SK-N-SH (cell line): ENCODE measurements around the gene TULP4. TPM values are rescaled to one million over a fixed set of nuclear protein-coding genes. Genes with fewer than 3 reads are reported as not detected.

Experiments used
- CTCF ChIA-PET: fragments of 300-600, 350-600 bp; formaldehyde crosslinking; extraction: SDS; loops from one replicate; lab custom pipeline; 2021; lab: Yijun Ruan, JAX
- POLR2A ChIA-PET: fragments of 350-600 bp; sonication (Branson Sonifier 250); formaldehyde crosslinking; extraction: SDS; loops from one replicate; lab custom pipeline; 2020; ENCODE audit warnings: antibody characterized with exemption, inconsistent platforms; lab: Yijun Ruan, JAX
- DNase-seq: peaks from one replicate; pipeline ENCODE4 v3.0.0; 2012
- H2AFZ ChIP-seq: fragments of 200-600 bp; sonication (generic); 2 replicates; pipeline ENCODE4 v1.8.1; 2016; ENCODE audit warnings: antibody characterized with exemption, mild to moderate bottlenecking, low read depth
- H3F3A ChIP-seq: fragments of 200-600 bp; sonication (generic); replicated peaks from 2 replicates; pipeline ENCODE3; 2016; ENCODE audit warnings: antibody characterized with exemption, mild to moderate bottlenecking; ENCODE audit not compliant: insufficient read depth
- H3K27ac ChIP-seq, 2 experiments: fragments of 200-500 bp in 1 of 2; fragments of 200-600 bp in 1 of 2; sonication (Bioruptor generic) in 1 of 2; sonication (generic), shearing (Covaris generic) in 1 of 2; 2 replicates each; pipeline versions ENCODE4 v1.5.1 to v1.6.1; 2014 to 2016; ENCODE audit warnings: low read depth in 2 of 2, inconsistent platforms in 1 of 2, low read length in 1 of 2, mild to moderate bottlenecking in 1 of 2, mixed read lengths in 1 of 2
- H3K27me3 ChIP-seq: fragments of 200-600 bp; sonication (generic), shearing (Covaris generic); 2 replicates; pipeline ENCODE4 v1.6.1; 2016; ENCODE audit warnings: mixed run types; ENCODE audit not compliant: insufficient read depth
- H3K36me3 ChIP-seq, 2 experiments: fragments of 200-500 bp in 1 of 2; fragments of 200-600 bp in 1 of 2; sonication (Bioruptor generic) in 1 of 2; sonication (generic) in 1 of 2; replicated peaks in 1 of 2; 2 replicates each; pipeline versions ENCODE3 to v1.5.1; 2014 to 2016; ENCODE audit warnings: low read length in 1 of 2, mild to moderate bottlenecking in 1 of 2; ENCODE audit not compliant: insufficient read depth in 2 of 2, control insufficient read depth in 1 of 2
- H3K4me1 ChIP-seq, 2 experiments: fragments of 200-500 bp in 1 of 2; fragments of 200-600 bp in 1 of 2; sonication (Bioruptor generic) in 1 of 2; sonication (generic), shearing (Covaris generic) in 1 of 2; 2 replicates each; pipeline versions ENCODE4 v1.5.1 to v1.6.1; 2014 to 2016; ENCODE audit warnings: low read depth in 1 of 2, low read length in 1 of 2, mixed run types in 1 of 2; ENCODE audit not compliant: insufficient read depth in 2 of 2, control insufficient read depth in 1 of 2
- H3K4me2 ChIP-seq: fragments of 200-600 bp; sonication (generic), shearing (Covaris generic); 2 replicates; pipeline ENCODE4 v1.6.1; 2017; ENCODE audit warnings: mixed run types
- H3K4me3 ChIP-seq, 2 experiments: fragments of 200-500 bp in 1 of 2; fragments of 200-600 bp in 1 of 2; sonication (Bioruptor generic) in 1 of 2; sonication (generic), shearing (Covaris generic) in 1 of 2; 2 replicates each; pipeline versions ENCODE4 v1.5.1 to v1.8.1; 2014 to 2016; ENCODE audit warnings: low read depth in 2 of 2, inconsistent platforms in 1 of 2, low read length in 1 of 2, mild to moderate bottlenecking in 1 of 2, mixed read lengths in 1 of 2, moderate library complexity in 1 of 2
- H3K79me2 ChIP-seq: fragments of 200-600 bp; sonication (generic); 2 replicates; pipeline ENCODE4 v1.8.1; 2017; ENCODE audit warnings: mild to moderate bottlenecking; ENCODE audit not compliant: insufficient read depth
- H3K9ac ChIP-seq: fragments of 200-600 bp; sonication (generic); 2 replicates; pipeline ENCODE4 v1.6.1; 2017; ENCODE audit warnings: mixed run types
- H3K9me2 ChIP-seq: fragments of 200-600 bp; sonication (generic); 2 replicates; pipeline ENCODE4 v1.6.1; 2017; ENCODE audit warnings: mixed run types
- H3K9me3 ChIP-seq: fragments of 200-600 bp; sonication (generic); 2 replicates; pipeline ENCODE4 v1.6.1; 2017; ENCODE audit warnings: mixed run types, mild to moderate bottlenecking, moderate library complexity
- H4K20me1 ChIP-seq: fragments of 200-600 bp; sonication (generic); 2 replicates; pipeline ENCODE4 v1.6.1; 2017; ENCODE audit warnings: mild to moderate bottlenecking, mixed run types; ENCODE audit not compliant: insufficient read depth
- EP300 ChIP-seq, 2 experiments: IDR thresholded peaks; 2 replicates each; pipeline versions ENCODE4 v1.4.0 to v1.6.1; 2012; ENCODE audit warnings: borderline replicate concordance in 1 of 2, low read depth in 1 of 2, low read length in 1 of 2
- FOSL2 ChIP-seq: IDR thresholded peaks from 2 replicates; pipeline ENCODE4 v1.4.0; 2012; ENCODE audit warnings: low read depth, mild to moderate bottlenecking, moderate library complexity, borderline replicate concordance
- FOXM1 ChIP-seq: IDR thresholded peaks from 2 replicates; pipeline ENCODE4 v1.4.0; 2012; ENCODE audit warnings: low read depth, mild to moderate bottlenecking
- GABPA ChIP-seq: IDR thresholded peaks from 2 replicates; pipeline ENCODE4 v1.4.0; 2012; ENCODE audit warnings: low read depth, mild to moderate bottlenecking
- GATA2 ChIP-seq: sonication (generic); formaldehyde crosslinking; IDR thresholded peaks from 2 replicates; pipeline ENCODE4 v1.5.0; 2020; ENCODE audit warnings: mild to moderate bottlenecking, missing genetic modification reagents
- IRF3 ChIP-seq: fragments of 150-350 bp; IDR thresholded peaks from 2 replicates; pipeline ENCODE4 v1.6.1; 2016; ENCODE audit warnings: mild to moderate bottlenecking, low read depth, low read length
- JUND ChIP-seq: IDR thresholded peaks from 2 replicates; pipeline ENCODE4 v1.4.0; 2012
- MEF2A ChIP-seq: IDR thresholded peaks from 2 replicates; pipeline ENCODE4 v1.4.0; 2012; ENCODE audit warnings: low read depth, borderline replicate concordance
- NFIC ChIP-seq: IDR thresholded peaks from 2 replicates; pipeline ENCODE4 v1.4.0; 2012; ENCODE audit warnings: borderline replicate concordance
- PBX3 ChIP-seq: IDR thresholded peaks from 2 replicates; pipeline ENCODE4; 2012
- RXRA ChIP-seq: IDR thresholded peaks from 2 replicates; pipeline ENCODE4 v1.4.0; 2012; ENCODE audit warnings: low read depth, mild to moderate bottlenecking, borderline replicate concordance
- TCF12 ChIP-seq: IDR thresholded peaks from 2 replicates; pipeline ENCODE4 v1.4.0; 2012
- YY1 ChIP-seq: IDR thresholded peaks from 2 replicates; pipeline ENCODE4 v1.4.0; 2012; ENCODE audit warnings: low read depth, mild to moderate bottlenecking
- WGBS: methylation state at CpG from one replicate; pipeline ENCODE4 v1.1.6; 2017; ENCODE audit warnings: low lambda C conversion rate; 5-methylcytosine and 5-hydroxymethylcytosine counted together
- polyA plus RNA-seq, 3 experiments: library from polyadenylated mRNA; depleted of rRNA; stranded (reverse); fragments of >200 nt; gene quantifications; 2 replicates each; pipeline ENCODE4 v1.2.3, GENCODE V29; 2012
- TF ChIP-seq, protein P1 (sequence below): IDR thresholded peaks from 2 replicates; pipeline ENCODE4 v1.4.0; 2012; ENCODE audit warnings: low read depth, borderline replicate concordance

Gene TULP4
- polyA plus RNA-seq, 1 of the 3 experiments (the other 2 are of a cell fraction): 5.9 TPM

- Histone ChIP-seq H3K9me2 (no peaks in the 10 kb centered on the region), H3K4me1 (peaks cover 3 to 19% of the 10 kb centered on the region in 2 experiments; a peak in 3 of 4 replicates), H4K20me1 (no peaks in the 10 kb centered on the region), H3K9me3 (no peaks in the 10 kb centered on the region), H3K4me2 (peak overlapping the region; percentile 72), H3K36me3 (peaks cover 14 to 17% of the 10 kb centered on the region in 2 experiments), H3K9ac (peak overlapping the region; percentile 43; the same call in 1 of the 2 replicates), H3K79me2 (no peaks in the 10 kb centered on the region), H3K27ac (peak overlapping the region; percentile 54 to 88; a peak in 3 of 4 replicates), H3K4me3 (peak overlapping the region in 1 of 2 experiments; percentile 35; a peak in 2 of 4 replicates), H2AFZ (no peak overlapping the region), H3K27me3 (no peaks in the 10 kb centered on the region), H3F3A (peaks cover 23% of the 10 kb centered on the region)
- peak; percentile 88 for TF ChIP-seq JUND
- TF ChIP-seq RXRA: peak; percentile 78; the same call in 1 of the 2 replicates
- TF ChIP-seq PBX3: peak; percentile 94
- peak; percentile 90 for TF ChIP-seq FOSL2
- TF ChIP-seq TCF12: peak; percentile 89
- no peak for TF ChIP-seq GABPA
- 0 out of 2 replicates have a peak, but pooled peaks have one; percentile 40 for TF ChIP-seq YY1
- TF ChIP-seq, protein P1, sequence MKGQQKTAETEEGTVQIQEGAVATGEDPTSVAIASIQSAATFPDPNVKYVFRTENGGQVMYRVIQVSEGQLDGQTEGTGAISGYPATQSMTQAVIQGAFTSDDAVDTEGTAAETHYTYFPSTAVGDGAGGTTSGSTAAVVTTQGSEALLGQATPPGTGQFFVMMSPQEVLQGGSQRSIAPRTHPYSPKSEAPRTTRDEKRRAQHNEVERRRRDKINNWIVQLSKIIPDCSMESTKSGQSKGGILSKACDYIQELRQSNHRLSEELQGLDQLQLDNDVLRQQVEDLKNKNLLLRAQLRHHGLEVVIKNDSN: no peak
- peak; percentile 58; the same call in 1 of the 2 replicates for TF ChIP-seq NFIC
- peak in 1 of 2 experiments; percentile 69; a peak in 3 of 4 replicates for TF ChIP-seq EP300 (IDR thresholded peaks at IDR 0.05; ENCODE audit: borderline replicate concordance in 1 of 2, low read depth in 1 of 2, low read length in 1 of 2)
- DNase-seq: no peak
- POLR2A ChIA-PET: no interaction called here
- CTCF ChIA-PET: interaction anchor here (0.7 to 1.5 kb wide), 4 partner anchors 10 to 261 kb away, joined by 3 to 5 read pairs (median 4); no protein-coding TSS in a partner anchor
- WGBS: 32% methylated on average over 12 of the region's 12 CpGs
Measured at GRCh38 chr6:158481690-158482473, 169.6 kb downstream of the TULP4 start.

GRCh38 chr6:158485431-158485830, 173.2 kb downstream of the TULP4 start:
- H2AFZ ChIP-seq: no peak overlapping the region
- H4K20me1 ChIP-seq: no peaks in the 10 kb centered on the region
- H3K4me3 ChIP-seq: no peak overlapping the region
- no peaks in the 10 kb centered on the region for H3K27me3 ChIP-seq
- CTCF ChIA-PET: no interaction called here
- no peaks in the 10 kb centered on the region for H3K9me3 ChIP-seq
- POLR2A ChIA-PET: no interaction called here
- no peak overlapping the region for H3K9ac ChIP-seq
- H3K4me1 ChIP-seq: peaks cover 3 to 36% of the 10 kb centered on the region in 2 experiments; a peak in 3 of 4 replicates
- no peak overlapping the region for H3K27ac ChIP-seq
- no peaks in the 10 kb centered on the region for H3K79me2 ChIP-seq
- no peak for TF ChIP-seq MEF2A
- TF ChIP-seq IRF3: no peak
- TF ChIP-seq FOXM1: no peak
- no peak for TF ChIP-seq GATA2 (CRISPR knock-in tag)
- DNase-seq: no peak
- 96% methylated on average over 2 of the region's 2 CpGs for WGBS
- H3F3A ChIP-seq: peaks cover 40% of the 10 kb centered on the region
- H3K36me3 ChIP-seq: peaks cover 3 to 9% of the 10 kb centered on the region in 2 experiments
- no peak overlapping the region for H3K4me2 ChIP-seq
- H3K9me2 ChIP-seq: no peaks in the 10 kb centered on the region
